ENCODE data around the gene GLRX. TPM values are rescaled to one million over a fixed set of nuclear protein-coding genes. Genes with fewer than 3 reads are reported as not detected.
A peak's percentile ranks its signal among the peaks of the same experiment; 100 is the strongest.
"Not testable (repeated sequence)": the region's sequence is repeated elsewhere in the genome, so short reads cannot be mapped to it uniquely, and the experiment has no call there.

Gene GLRX, protein sequence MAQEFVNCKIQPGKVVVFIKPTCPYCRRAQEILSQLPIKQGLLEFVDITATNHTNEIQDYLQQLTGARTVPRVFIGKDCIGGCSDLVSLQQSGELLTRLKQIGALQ
- 1,000 to 10,000 TPM; 1,042 to 2,721 (median 1,859) TPM for total RNA-seq

DNA sequence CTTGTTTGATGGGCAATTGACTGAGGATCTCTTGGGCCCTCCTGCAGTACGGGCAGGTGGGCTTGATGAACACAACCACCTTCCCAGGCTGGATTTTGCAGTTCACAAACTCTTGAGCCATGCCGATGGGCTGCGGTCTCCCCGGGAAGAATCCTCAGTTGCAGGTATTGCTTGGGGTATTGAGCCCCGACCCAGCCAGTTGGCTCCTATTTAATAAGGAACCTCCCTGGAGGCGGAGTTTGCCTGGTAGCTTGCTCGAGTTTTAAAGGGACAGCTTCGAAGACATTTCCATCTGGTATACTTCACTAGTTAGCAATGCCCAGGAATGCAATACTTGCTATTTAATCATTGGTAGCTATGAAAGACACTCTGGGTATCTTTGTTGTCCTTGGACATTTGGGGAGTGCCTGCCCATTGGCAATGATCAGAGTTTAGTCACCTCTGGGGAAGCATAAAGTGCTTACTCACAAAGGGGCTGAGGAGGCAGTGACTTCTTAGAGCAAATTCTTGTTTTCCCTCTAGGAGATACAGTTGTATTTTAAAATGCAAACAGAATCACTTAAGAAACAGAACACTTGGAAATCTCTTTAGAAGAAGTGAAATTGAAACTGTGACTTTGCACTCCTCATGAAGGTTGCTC, at the start of gene GLRX:
TSS of gene GLRX (minus strand) at position 185 of the 640 bp plus-strand sequence. CDS start at position 121, 64 bp downstream.
- peaks cover 47 to 51% of the 10 kb centered on the region in 2 donors for H3K4me1 ChIP-seq
- in situ Hi-C loops (cut with MboI; ENCODE audit: low sequenced_read_pairs in 4 of 4) = no loop called here
- intact Hi-C loops (cut with DNase I; ENCODE audit: low total_unique reads) = loop anchor here (1.0 to 5.0 kb wide), 3 partner anchors 9 to 880 kb away; no protein-coding TSS in a partner anchor

DNA sequence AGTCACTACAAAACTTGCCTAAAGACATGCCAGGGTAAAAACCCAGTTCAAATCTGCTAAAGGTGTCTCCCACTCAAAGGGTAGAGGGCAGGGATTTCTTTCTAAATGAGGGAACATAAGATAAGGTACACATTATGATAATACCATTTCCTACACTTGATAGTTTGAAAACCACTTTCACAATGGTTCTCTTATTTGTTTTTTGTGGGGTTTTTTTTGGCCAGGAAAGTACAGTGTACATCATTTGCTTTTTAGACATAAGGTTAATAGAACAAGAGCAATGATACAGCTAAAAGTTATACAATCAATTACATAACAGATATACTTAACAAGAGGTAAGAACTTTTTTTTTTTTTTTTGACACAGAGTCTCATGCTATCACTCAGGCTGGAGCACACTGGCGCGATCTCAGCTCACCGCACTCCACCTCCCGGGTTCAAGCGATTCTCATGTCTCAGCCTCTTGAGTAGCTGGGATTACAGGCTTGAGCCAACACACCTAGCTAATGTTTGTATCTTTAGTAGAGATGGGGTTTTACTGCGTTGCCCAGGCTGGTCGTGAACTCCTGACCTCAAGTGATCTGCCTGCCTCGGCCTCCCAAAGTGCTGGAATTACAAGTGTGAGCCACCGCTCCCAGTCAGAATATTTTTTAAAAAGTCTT, 48.8 kb upstream of the GLRX start:
- Histone ChIP-seq H3K36me3 (no peaks in the 10 kb centered on the region), H3K27me3 (no peaks in the 10 kb centered on the region), H3K9me3 (no peaks in the 10 kb centered on the region), H3K4me1 (peaks cover 17 to 18% of the 10 kb centered on the region in 2 donors), H3K27ac (peak overlapping the region in 2 of 4 donors; percentile 74 to 77), H3K4me3 (no peak overlapping the region)
- ATAC-seq = no peak
- in situ Hi-C loops (cut with MboI; ENCODE audit: low sequenced_read_pairs in 4 of 4) (loop anchor here in 3 of 4 donors (10.0 to 25.0 kb wide), 3 partner anchors 734 to 841 kb away; no protein-coding TSS in a partner anchor), intact Hi-C loops (cut with DNase I; ENCODE audit: low total_unique reads) (no loop called here)
- DNase-seq = peak in 1 of 2 donors; percentile 8
- TF ChIP-seq, protein P1, sequence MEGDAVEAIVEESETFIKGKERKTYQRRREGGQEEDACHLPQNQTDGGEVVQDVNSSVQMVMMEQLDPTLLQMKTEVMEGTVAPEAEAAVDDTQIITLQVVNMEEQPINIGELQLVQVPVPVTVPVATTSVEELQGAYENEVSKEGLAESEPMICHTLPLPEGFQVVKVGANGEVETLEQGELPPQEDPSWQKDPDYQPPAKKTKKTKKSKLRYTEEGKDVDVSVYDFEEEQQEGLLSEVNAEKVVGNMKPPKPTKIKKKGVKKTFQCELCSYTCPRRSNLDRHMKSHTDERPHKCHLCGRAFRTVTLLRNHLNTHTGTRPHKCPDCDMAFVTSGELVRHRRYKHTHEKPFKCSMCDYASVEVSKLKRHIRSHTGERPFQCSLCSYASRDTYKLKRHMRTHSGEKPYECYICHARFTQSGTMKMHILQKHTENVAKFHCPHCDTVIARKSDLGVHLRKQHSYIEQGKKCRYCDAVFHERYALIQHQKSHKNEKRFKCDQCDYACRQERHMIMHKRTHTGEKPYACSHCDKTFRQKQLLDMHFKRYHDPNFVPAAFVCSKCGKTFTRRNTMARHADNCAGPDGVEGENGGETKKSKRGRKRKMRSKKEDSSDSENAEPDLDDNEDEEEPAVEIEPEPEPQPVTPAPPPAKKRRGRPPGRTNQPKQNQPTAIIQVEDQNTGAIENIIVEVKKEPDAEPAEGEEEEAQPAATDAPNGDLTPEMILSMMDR (IDR thresholded peaks at IDR 0.05 in 4 of 5, conservative IDR thresholded peaks at IDR 0.05 in 1 of 5) = no peak
- TF ChIP-seq POLR2A (IDR thresholded peaks at IDR 0.05) = no peak

More for the DNA sequence above, at the start of gene GLRX:
- Histone ChIP-seq H3K4me3 (peak within 1 kb of the TSS; percentile 75 to 100 (median 84)), H3K27me3 (no peaks in the 10 kb centered on the region), H3K27ac (peak within 1 kb of the TSS; percentile 87 to 92 (median 91)), H3K9me3 (no peaks in the 10 kb centered on the region), H3K36me3 (peaks cover 0 to 22% of the 10 kb centered on the region in 2 donors)
- TF ChIP-seq, protein P1 (IDR thresholded peaks at IDR 0.05 in 4 of 5, conservative IDR thresholded peaks at IDR 0.05 in 1 of 5) = no peak
- TF ChIP-seq POLR2A (IDR thresholded peaks at IDR 0.05) = peak; percentile 80 to 89
- DNase-seq (peak; percentile 80 to 87), ATAC-seq (peak; percentile 69 to 73)

DNA sequence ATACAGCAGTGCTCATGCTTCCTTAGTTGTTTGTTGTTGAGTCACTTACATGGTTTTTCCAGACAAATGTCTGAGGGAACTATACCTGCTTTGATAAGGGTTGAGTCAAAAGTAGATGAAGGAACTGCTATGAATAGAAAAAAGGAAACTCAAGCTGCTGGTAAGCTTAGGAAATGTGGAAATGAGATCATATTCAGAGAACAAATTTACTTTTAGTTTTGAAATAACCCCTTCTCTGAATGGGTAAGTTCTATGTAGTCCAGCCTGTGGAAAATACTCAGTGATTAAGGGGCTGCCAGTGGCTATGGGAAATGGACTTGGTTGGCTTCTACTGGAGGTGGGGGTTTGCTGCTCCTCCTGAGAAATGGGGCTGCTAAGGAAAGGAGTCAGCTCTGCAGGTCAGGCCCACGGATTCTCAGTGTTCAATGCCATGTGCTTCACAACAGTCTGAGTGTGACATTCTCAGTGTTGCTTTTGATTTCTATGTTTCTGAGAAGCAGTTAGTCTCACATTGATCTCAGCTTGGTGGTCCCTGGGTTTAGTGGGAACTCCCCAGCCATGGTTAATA, 47.7 kb upstream of the GLRX start:
- H3K4me3 ChIP-seq = no peak overlapping the region
- no peaks in the 10 kb centered on the region for H3K27me3 ChIP-seq
- ATAC-seq (peak; percentile 57 to 67), DNase-seq (no peak)
- peaks cover 17 to 18% of the 10 kb centered on the region in 2 donors for H3K4me1 ChIP-seq
- peak overlapping the region; percentile 46 to 77 (median 72) for H3K27ac ChIP-seq
- in situ Hi-C loops (cut with MboI; ENCODE audit: low sequenced_read_pairs in 4 of 4) (loop anchor here in 3 of 4 donors (10.0 to 25.0 kb wide), 3 partner anchors 735 to 842 kb away; no protein-coding TSS in a partner anchor), intact Hi-C loops (cut with DNase I; ENCODE audit: low total_unique reads) (no loop called here)
- TF ChIP-seq POLR2A (IDR thresholded peaks at IDR 0.05) = peak in 1 of 2 donors; percentile 27
- TF ChIP-seq, protein P1 (IDR thresholded peaks at IDR 0.05 in 4 of 5, conservative IDR thresholded peaks at IDR 0.05 in 1 of 5) = no peak
- H3K9me3 ChIP-seq = no peaks in the 10 kb centered on the region
- no peaks in the 10 kb centered on the region for H3K36me3 ChIP-seq

DNA sequence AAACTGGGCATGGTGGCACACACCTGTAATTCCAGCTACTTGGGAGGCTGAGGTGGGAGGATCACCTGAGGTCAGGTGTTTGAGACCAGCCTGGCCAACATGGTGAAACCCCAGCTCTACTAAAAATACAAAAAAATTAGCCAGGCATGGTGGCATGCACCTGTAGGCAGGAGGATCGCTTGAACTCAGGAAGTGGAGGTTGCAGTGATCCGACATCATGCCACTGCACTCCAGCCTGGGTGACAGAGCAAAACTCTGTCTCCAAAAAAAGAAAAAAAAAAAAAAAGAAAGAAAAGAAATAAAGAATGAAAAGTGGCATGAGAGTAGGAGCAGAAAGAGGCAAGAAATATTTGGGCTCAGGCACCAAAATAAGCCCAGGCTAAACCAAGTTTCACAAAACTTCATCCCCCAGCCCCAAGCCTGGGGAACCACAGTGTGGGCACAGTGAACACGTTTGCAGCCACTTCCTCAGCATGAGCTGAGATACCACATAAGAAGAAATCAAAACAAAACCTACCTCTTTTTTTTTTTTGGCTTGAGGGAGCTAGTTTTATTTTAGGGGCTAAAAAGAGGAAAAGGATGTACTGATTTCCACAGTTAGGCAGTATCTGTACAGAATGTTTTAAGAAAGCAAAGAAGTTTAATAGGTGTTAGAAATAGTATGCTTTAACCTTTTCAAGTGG, 46.8 kb upstream of the GLRX start:
- in situ Hi-C loops (cut with MboI; ENCODE audit: low sequenced_read_pairs in 4 of 4) = loop anchor here in 2 of 4 donors (10.0 to 25.0 kb wide), 3 partner anchors 465 to 843 kb away; no protein-coding TSS in a partner anchor
- H3K4me1 ChIP-seq = peaks cover 17 to 18% of the 10 kb centered on the region in 2 donors
- ATAC-seq; H3K9me3 ChIP-seq; H3K27me3 ChIP-seq; DNase-seq; H3K4me3 ChIP-seq; H3K36me3 ChIP-seq; intact Hi-C loops (cut with DNase I; ENCODE audit: low total_unique reads): not testable (repeated sequence)
- peak overlapping the region; percentile 46 to 77 (median 72) for H3K27ac ChIP-seq
